H9 (cell line): Measurements from ENCODE around the gene DNAJC2. TPM values are rescaled to one million over a fixed set of nuclear protein-coding genes. Genes with fewer than 3 reads are reported as not detected.

Experiments used
- DNase-seq: peaks from one replicate; pipeline ENCODE4 v3.0.0-alpha.2; 2017
- H2AFZ ChIP-seq: one replicate; pipeline ENCODE4 v1.6.1; 2013; ENCODE audit warnings: mild to moderate bottlenecking, low read length, control low read depth, moderate library complexity
- H2AK5ac ChIP-seq: 2 replicates; pipeline ENCODE4 v1.6.1; 2013; ENCODE audit warnings: low read length, control low read depth, mixed read lengths; ENCODE audit not compliant: insufficient read length
- H2BK120ac ChIP-seq: one replicate; pipeline ENCODE4 v1.6.1; 2013; ENCODE audit warnings: low read depth, mild to moderate bottlenecking, low read length, control low read depth, inconsistent platforms; ENCODE audit not compliant: poor library complexity, severe bottlenecking
- H2BK12ac ChIP-seq: 2 replicates; pipeline ENCODE4 v1.6.1; 2013; ENCODE audit warnings: low read length, control low read depth, mixed read lengths, low read depth; ENCODE audit not compliant: insufficient read length
- H2BK15ac ChIP-seq: 2 replicates; pipeline ENCODE4 v1.6.1; 2013; ENCODE audit warnings: low read depth, low read length, control low read depth
- H2BK20ac ChIP-seq: one replicate; pipeline ENCODE4 v1.6.1; 2013; ENCODE audit warnings: low read depth, mild to moderate bottlenecking, low read length, control low read depth, inconsistent platforms; ENCODE audit not compliant: poor library complexity, severe bottlenecking
- H2BK5ac ChIP-seq: 2 replicates; pipeline ENCODE4 v1.6.1; 2013; ENCODE audit warnings: low read length, control low read depth, mixed read lengths; ENCODE audit not compliant: insufficient read length
- H3K14ac ChIP-seq: 2 replicates; pipeline ENCODE4 v1.6.1; 2013; ENCODE audit warnings: low read length, control low read depth; ENCODE audit not compliant: insufficient read depth
- H3K18ac ChIP-seq: 2 replicates; pipeline ENCODE4 v1.6.1; 2013; ENCODE audit warnings: low read depth, mild to moderate bottlenecking, mixed read lengths, low read length, control low read depth; ENCODE audit not compliant: insufficient read length
- H3K23ac ChIP-seq: 2 replicates; pipeline ENCODE4 v1.6.1; 2013; ENCODE audit warnings: low read length, control low read depth, mixed read lengths, low read depth; ENCODE audit not compliant: insufficient read length
- H3K23me2 ChIP-seq: 2 replicates; pipeline ENCODE4 v1.6.1; 2013; ENCODE audit warnings: low read depth, mild to moderate bottlenecking, mixed read lengths, low read length, control low read depth; ENCODE audit not compliant: insufficient read length, poor library complexity, severe bottlenecking
- H3K27ac ChIP-seq: 2 replicates; pipeline ENCODE4 v1.5.1; 2013; ENCODE audit warnings: low read length, control low read depth, mixed read lengths, low read depth; ENCODE audit not compliant: insufficient read length
- H3K27me3 ChIP-seq: 2 replicates; pipeline ENCODE4 v1.6.1; 2013; ENCODE audit warnings: low read length, control low read depth, inconsistent platforms; ENCODE audit not compliant: insufficient read depth
- H3K4ac ChIP-seq: 2 replicates; pipeline ENCODE4 v1.6.1; 2013; ENCODE audit warnings: low read depth, mild to moderate bottlenecking, control low read depth, inconsistent platforms, low read length, moderate library complexity
- H3K4me1 ChIP-seq: 2 replicates; pipeline ENCODE4 v1.6.1; 2013; ENCODE audit warnings: low read length, control low read depth, inconsistent platforms; ENCODE audit not compliant: insufficient read depth
- H3K4me2 ChIP-seq: 2 replicates; pipeline ENCODE4 v1.6.1; 2013; ENCODE audit warnings: low read length, control low read depth, mixed read lengths; ENCODE audit not compliant: insufficient read length, insufficient read depth
- H3K56ac ChIP-seq: 2 replicates; pipeline ENCODE4 v1.6.1; 2013; ENCODE audit warnings: low read depth, mild to moderate bottlenecking, mixed read lengths, low read length, control low read depth; ENCODE audit not compliant: insufficient read length
- H3K79me1 ChIP-seq: 2 replicates; pipeline ENCODE4 v1.6.1; 2013; ENCODE audit warnings: low read depth, mild to moderate bottlenecking, moderate library complexity, low read length, control low read depth, inconsistent platforms; ENCODE audit not compliant: insufficient read depth, poor library complexity, severe bottlenecking
- H3K79me2 ChIP-seq: 2 replicates; pipeline ENCODE4 v1.6.1; 2013; ENCODE audit warnings: low read length, control low read depth, inconsistent platforms; ENCODE audit not compliant: insufficient read depth
- H3K9ac ChIP-seq: 2 replicates; pipeline ENCODE4 v1.6.1; 2013; ENCODE audit warnings: low read length, control low read depth, mixed read lengths; ENCODE audit not compliant: insufficient read length; ENCODE audit errors: extremely low read depth
- H3K9me3 ChIP-seq: one replicate; pipeline ENCODE4 v1.6.1; 2013; ENCODE audit warnings: low read depth, low read length, inconsistent platforms; ENCODE audit not compliant: control insufficient read depth
- H3T11ph ChIP-seq: one replicate; pipeline ENCODE4 v1.6.1; 2013; ENCODE audit warnings: mild to moderate bottlenecking, low read length, control low read depth, inconsistent platforms
- H4K20me1 ChIP-seq: one replicate; pipeline ENCODE4 v1.6.1; 2013; ENCODE audit not compliant: control insufficient read depth, insufficient read length, insufficient read depth
- H4K5ac ChIP-seq: 2 replicates; pipeline ENCODE4 v1.6.1; 2013; ENCODE audit warnings: low read depth, mild to moderate bottlenecking, mixed read lengths, low read length, control low read depth; ENCODE audit not compliant: insufficient read length
- H4K8ac ChIP-seq: replicated peaks from 2 replicates; pipeline ENCODE4 v1.6.1; 2013; ENCODE audit warnings: low read length, control low read depth, mixed read lengths, low read depth; ENCODE audit not compliant: insufficient read length
- H4K91ac ChIP-seq: 2 replicates; pipeline ENCODE4 v1.6.1; 2013; ENCODE audit warnings: low read depth, mild to moderate bottlenecking, moderate library complexity, mixed read lengths, low read length, control low read depth; ENCODE audit not compliant: insufficient read length
- H3K27ac Mint-ChIP-seq, 3 experiments: 2 replicates in 2 of 3; 3 replicates in 1 of 3; pipeline ENCODE4 v1.8.0; 2020 to 2021; ENCODE audit warnings: mixed read lengths in 3 of 3, mild to moderate bottlenecking in 1 of 3, moderate library complexity in 1 of 3
- H3K27me3 Mint-ChIP-seq: 2 replicates; pipeline ENCODE4 v1.8.0; 2021; ENCODE audit warnings: low read depth, mild to moderate bottlenecking, moderate library complexity, mixed read lengths
- H3K36me3 Mint-ChIP-seq, 3 experiments: 2 replicates in 2 of 3; 3 replicates in 1 of 3; pipeline ENCODE4 v1.8.0; 2020 to 2021; ENCODE audit warnings: low read depth in 3 of 3, mixed read lengths in 3 of 3; ENCODE audit not compliant: insufficient read depth in 1 of 3
- H3K4me1 Mint-ChIP-seq, 2 experiments: 2 replicates each; pipeline ENCODE4 v1.8.0; 2020; ENCODE audit warnings: mixed read lengths in 2 of 2
- H3K4me3 Mint-ChIP-seq, 2 experiments: 2 replicates in 1 of 2; 3 replicates in 1 of 2; pipeline ENCODE4 v1.8.0; 2020 to 2021; ENCODE audit warnings: mild to moderate bottlenecking in 2 of 2, mixed read lengths in 2 of 2, moderate library complexity in 1 of 2
- H3K9me3 Mint-ChIP-seq, 2 experiments: 2 replicates in 1 of 2; 3 replicates in 1 of 2; pipeline ENCODE4 v1.8.0; 2020; ENCODE audit warnings: mild to moderate bottlenecking in 2 of 2, mixed read lengths in 2 of 2, moderate library complexity in 1 of 2
- CTCF ChIP-seq: fragments of 200-600 bp; sonication (generic); conservative IDR thresholded peaks from 3 replicates; pipeline ENCODE4 v1.8.0; 2021; ENCODE audit warnings: antibody characterized with exemption, mild to moderate bottlenecking
- WGBS: extraction: QIAGEN DNeasy Blood & Tissue Kit; methylation state at CpG from one replicate; pipeline ENCODE4 v1.1.7; 2013; ENCODE audit warnings: missing lambda C conversion rate, low lambda C conversion rate, mixed read lengths; ENCODE audit not compliant: insufficient read length; ENCODE audit errors: extremely low coverage; 5-methylcytosine and 5-hydroxymethylcytosine counted together
- total RNA-seq: library from RNA; stranded (reverse); gene quantifications from 2 replicates; pipeline ENCODE4 v1.2.1, GENCODE V29; 2021

DNAJC2 gene
- total RNA-seq, 1 experiment from 2014 or later = 57.9 TPM

DNA sequence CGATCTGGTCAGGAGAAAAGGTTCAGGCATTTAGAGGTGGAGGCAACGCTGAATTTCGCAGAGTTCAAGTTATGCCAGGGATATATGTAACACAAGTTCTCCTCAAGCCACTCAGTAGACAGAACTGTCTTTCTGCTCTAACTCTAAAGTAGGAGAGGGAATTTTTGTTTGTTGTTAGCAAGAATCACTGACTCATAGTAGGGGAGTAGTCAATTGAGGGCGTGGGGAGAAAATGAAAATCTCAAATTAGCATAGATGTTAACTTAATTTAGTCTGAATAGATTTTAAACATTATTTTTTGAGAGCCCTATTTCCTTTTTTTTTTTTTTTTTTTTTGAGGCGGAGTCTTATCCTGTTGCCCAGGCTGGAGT lies 37.5 kb upstream of the DNAJC2 start:
- Histone ChIP-seq H2AK5ac (no peak overlapping the region), H2BK12ac (no peak overlapping the region), H3K27ac (no peak overlapping the region), H3T11ph (no peak overlapping the region), H2AFZ (no peak overlapping the region), H4K91ac (no peak overlapping the region), H3K14ac (no peak overlapping the region), H3K18ac (no peak overlapping the region), H3K23ac (no peak overlapping the region), H3K4me2 (no peak overlapping the region), H3K9ac (no peak overlapping the region), H2BK120ac (no peak overlapping the region), H4K20me1 (no peaks in the 10 kb centered on the region), H2BK15ac (no peak overlapping the region), H4K8ac (no peak overlapping the region), H4K5ac (no peak overlapping the region), H2BK20ac (no peak overlapping the region), H3K4ac (no peak overlapping the region), H3K9me3 (no peaks in the 10 kb centered on the region), H2BK5ac (no peak overlapping the region), H3K27me3 (no peaks in the 10 kb centered on the region), H3K4me1 (no peaks in the 10 kb centered on the region), H3K79me1 (no peaks in the 10 kb centered on the region), H3K56ac (no peak overlapping the region), H3K79me2 (no peaks in the 10 kb centered on the region), H3K23me2 (no peaks in the 10 kb centered on the region)
- no CpG with 5 or more reads among the region's 5 CpGs for WGBS
- Mint-ChIP-seq H3K4me3 (no peak overlapping the region), H3K27ac (no peak overlapping the region), H3K36me3 (no peaks in the 10 kb centered on the region), H3K27me3 (peaks cover 3% of the 10 kb centered on the region; the same call in 1 of the 2 replicates), H3K4me1 (no peaks in the 10 kb centered on the region), H3K9me3 (no peaks in the 10 kb centered on the region)
- DNase-seq = no peak
- no peak for TF ChIP-seq CTCF
